Nephron progenitor cell (in vitro differentiated cells): ENCODE results near the gene POMGNT2.

Source experiments
- DNase-seq: peaks from one replicate; pipeline ENCODE4 v3.0.0; 2021
- H3K27ac Mint-ChIP-seq: 2 replicates; pipeline ENCODE4 v1.8.0; 2021; ENCODE audit warnings: mild to moderate bottlenecking, moderate library complexity, mixed read lengths
- H3K27me3 Mint-ChIP-seq: 2 replicates; pipeline ENCODE4 v1.8.0; 2021; ENCODE audit warnings: mild to moderate bottlenecking, low read depth, mixed read lengths; ENCODE audit not compliant: poor library complexity
- H3K36me3 Mint-ChIP-seq: 2 replicates; pipeline ENCODE4 v1.8.0; 2021; ENCODE audit warnings: low read depth, mixed read lengths
- H3K4me1 Mint-ChIP-seq: 2 replicates; pipeline ENCODE4 v1.8.0; 2021; ENCODE audit warnings: mixed read lengths
- H3K4me3 Mint-ChIP-seq: 2 replicates; pipeline ENCODE4 v1.8.0; 2021; ENCODE audit warnings: mild to moderate bottlenecking, moderate library complexity, mixed read lengths
- H3K9me3 Mint-ChIP-seq: 2 replicates; pipeline ENCODE4 v1.8.0; 2021; ENCODE audit warnings: mild to moderate bottlenecking, moderate library complexity, mixed read lengths
- CTCF ChIP-seq: fragments of 200-600 bp; sonication (generic); IDR thresholded peaks from 2 replicates; pipeline ENCODE4 v1.5.0; 2021; ENCODE audit warnings: antibody characterized with exemption

POMGNT2 gene

GRCh38 chr3:43087249-43087776 is 18.6 kb downstream of the POMGNT2 start:
- H3K27ac Mint-ChIP-seq: no peak overlapping the region
- no peak for TF ChIP-seq CTCF
- peaks cover 18% of the 10 kb centered on the region for H3K9me3 Mint-ChIP-seq
- H3K4me1 Mint-ChIP-seq: peaks cover 9% of the 10 kb centered on the region
- H3K27me3 Mint-ChIP-seq: no peaks in the 10 kb centered on the region
- peaks cover 29% of the 10 kb centered on the region for H3K36me3 Mint-ChIP-seq
- H3K4me3 Mint-ChIP-seq: no peak overlapping the region
- no peak for DNase-seq

- peaks cover 9% of the 10 kb centered on the region for H3K4me1 Mint-ChIP-seq
- no peak overlapping the region for H3K27ac Mint-ChIP-seq
- peaks cover 33% of the 10 kb centered on the region for H3K36me3 Mint-ChIP-seq
- no peak for TF ChIP-seq CTCF
- no peaks in the 10 kb centered on the region for H3K27me3 Mint-ChIP-seq
- H3K4me3 Mint-ChIP-seq: no peak overlapping the region
- H3K9me3 Mint-ChIP-seq: peaks cover 18% of the 10 kb centered on the region
- no peak for DNase-seq
Observed at GRCh38 chr3:43086460-43087165, 19.3 kb downstream of the POMGNT2 start.

DNA sequence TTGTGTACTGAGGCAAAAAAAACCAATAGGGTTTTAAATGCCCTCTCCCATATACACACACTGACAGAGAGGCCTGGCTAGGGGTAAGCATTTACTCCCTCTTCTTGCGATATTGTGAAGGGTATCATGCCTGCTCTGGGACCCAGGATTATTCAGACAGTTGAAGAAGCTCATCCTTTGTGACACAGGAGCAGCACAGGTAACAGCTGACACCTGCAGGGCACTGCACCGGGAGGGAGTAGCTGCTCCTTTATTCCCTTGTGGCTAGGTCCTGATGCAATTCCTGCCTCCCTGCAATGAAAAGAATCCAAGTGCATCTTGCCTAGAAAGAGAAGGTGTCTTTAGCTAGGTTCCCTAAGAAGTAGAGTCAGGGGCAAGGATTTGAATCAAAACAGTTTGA is 23.4 kb downstream of the POMGNT2 start:
- Mint-ChIP-seq H3K27ac (no peak overlapping the region), H3K4me3 (no peak overlapping the region), H3K27me3 (peaks cover 7% of the 10 kb centered on the region), H3K9me3 (peaks cover 18% of the 10 kb centered on the region), H3K4me1 (peaks cover 5% of the 10 kb centered on the region), H3K36me3 (peaks cover 67% of the 10 kb centered on the region)
- no peak for TF ChIP-seq CTCF
- DNase-seq: no peak

GRCh38 chr3:43081796-43082195 is 24.1 kb downstream of the POMGNT2 start:
- H3K27ac Mint-ChIP-seq: no peak overlapping the region

DNA sequence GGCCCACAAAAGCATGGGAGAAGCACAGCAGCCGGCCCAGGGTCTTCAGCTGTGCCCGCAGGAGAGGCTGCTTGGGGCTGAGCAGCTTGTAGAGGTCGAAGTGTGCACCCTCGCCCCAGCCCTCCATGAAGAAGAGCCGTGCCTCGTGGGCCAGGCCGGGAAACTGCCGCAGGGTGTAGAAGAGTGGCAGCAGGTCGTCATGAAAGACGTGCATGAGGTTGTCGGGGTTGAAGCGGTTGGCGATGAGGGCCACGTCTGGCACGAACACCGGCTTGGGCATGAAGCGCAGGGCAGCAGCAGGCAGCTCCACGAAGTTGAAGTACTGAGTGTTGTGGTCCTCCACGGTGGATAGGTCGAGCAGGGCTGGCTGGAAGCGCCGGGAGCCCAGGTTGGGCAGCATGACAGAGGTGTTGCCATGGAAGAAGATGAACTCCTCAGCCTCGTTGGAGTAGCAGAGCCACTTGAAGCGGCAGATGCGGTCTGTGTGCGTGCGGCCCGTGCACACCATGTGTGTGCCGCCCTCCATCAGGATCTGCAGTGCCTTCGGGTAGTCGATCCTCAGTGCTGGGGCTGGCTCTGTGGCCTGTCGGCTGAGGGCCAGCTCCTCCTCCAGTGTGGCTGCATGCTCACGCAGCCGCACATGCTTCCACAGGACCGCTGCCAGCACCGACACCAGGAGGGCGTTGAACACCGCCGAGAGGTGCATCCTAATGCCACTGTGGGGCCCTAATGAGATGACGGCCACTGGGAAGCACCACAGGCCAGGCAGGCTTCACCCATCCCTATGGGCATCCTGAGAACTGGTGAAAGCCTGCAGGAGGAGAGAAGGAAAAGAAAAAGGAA is 24.9 kb downstream of the POMGNT2 start:
- Mint-ChIP-seq H3K27ac (no peak overlapping the region), H3K4me1 (no peaks in the 10 kb centered on the region), H3K4me3 (no peak overlapping the region), H3K9me3 (peaks cover 18% of the 10 kb centered on the region), H3K27me3 (peaks cover 7% of the 10 kb centered on the region), H3K36me3 (peaks cover 71% of the 10 kb centered on the region)
- DNase-seq: no peak
- no peak for TF ChIP-seq CTCF

More at GRCh38 chr3:43081796-43082195, 24.1 kb downstream of the POMGNT2 start:
- Mint-ChIP-seq H3K27me3 (peaks cover 7% of the 10 kb centered on the region), H3K36me3 (peaks cover 70% of the 10 kb centered on the region), H3K4me1 (peaks cover 3% of the 10 kb centered on the region), H3K4me3 (no peak overlapping the region), H3K9me3 (peaks cover 18% of the 10 kb centered on the region)
- TF ChIP-seq CTCF: no peak
- DNase-seq: no peak
